Esophagus muscularis mucosa (tissue), 4 donors: ENCODE measurements around the gene LHX4. TPM values are rescaled to one million over a fixed set of nuclear protein-coding genes. Genes with fewer than 3 reads are reported as not detected.

Experiments used
- DNase-seq: peaks from one replicate; pipeline ENCODE4 v3.0.0-alpha.2; 2017; ENCODE audit errors: extremely low spot score
- H3K27ac ChIP-seq, 4 donors: fragments of 200-600 bp; sonication (generic); replicated peaks in 1 of 4; 1 replicate in 3 of 4; 2 replicates in 1 of 4; pipeline ENCODE4 v1.5.1; 2016 to 2019; ENCODE audit warnings: mild to moderate bottlenecking in 1 of 4
- H3K27me3 ChIP-seq, 4 donors: fragments of 200-600 bp; sonication (generic); one replicate each; pipeline versions ENCODE4 v1.5.1 to v1.6.0; 2016 to 2019
- H3K36me3 ChIP-seq, 4 donors: fragments of 200-600 bp; sonication (generic); one replicate each; pipeline ENCODE4 v1.5.1; 2016 to 2019
- H3K4me1 ChIP-seq, 4 donors: fragments of 200-600 bp; sonication (generic); one replicate each; pipeline ENCODE4 v1.5.1; 2016 to 2019
- H3K4me3 ChIP-seq, 4 donors: fragments of 200-600 bp; sonication (generic); 1 replicate in 2 of 4; 2 replicates in 2 of 4; pipeline ENCODE4 v1.5.1; 2016 to 2019; ENCODE audit warnings: mild to moderate bottlenecking in 4 of 4, moderate library complexity in 1 of 4
- H3K9me3 ChIP-seq, 4 donors: fragments of 200-600 bp; sonication (generic); 1 replicate in 3 of 4; 2 replicates in 1 of 4; pipeline ENCODE4 v1.5.1; 2016 to 2019
- CTCF ChIP-seq, 3 experiments: fragments of 200-600 bp in 2 of 3; fragments of 450-650 bp in 1 of 3; sonication (generic) in 2 of 3; IDR thresholded peaks; one replicate each; pipeline ENCODE4 v1.5.1; 2017 to 2019; ENCODE audit warnings: antibody characterized with exemption in 3 of 3, mild to moderate bottlenecking in 2 of 3, moderate library complexity in 1 of 3
- EP300 ChIP-seq: sonication (generic); formaldehyde crosslinking; IDR thresholded peaks from one replicate; pipeline ENCODE4 v1.6.1; 2017; ENCODE audit warnings: antibody characterized with exemption
- POLR2A ChIP-seq: fragments of 450-650 bp; IDR thresholded peaks from one replicate; pipeline ENCODE4 v1.6.1; 2017; ENCODE audit warnings: antibody characterized with exemption, moderate library complexity, mild to moderate bottlenecking, low read depth
- POLR2AphosphoS5 ChIP-seq, 2 donors: sonication (generic); formaldehyde crosslinking; IDR thresholded peaks; one replicate each; pipeline ENCODE4 v1.6.1; 2017; ENCODE audit warnings: antibody characterized with exemption in 2 of 2
- WGBS: methylation state at CpG from one replicate; pipeline ENCODE4 v1.1.5; 2018; 5-methylcytosine and 5-hydroxymethylcytosine counted together
- intact Hi-C: fragments of 100-400 bp; cut with DNase I; formaldehyde crosslinking; loops from one replicate; pipeline ENCODE4 v1.15.1; 2023
- total RNA-seq, 4 donors: library from RNA; depleted of rRNA; stranded (reverse); fragments of >200 nt; gene quantifications; one replicate each; pipeline versions ENCODE4 v1.1.0 to v1.2.1, GENCODE V29; 2016

Gene LHX4
- total RNA-seq, 4 donors from 2014 or later = not detected

GRCh38 chr1:180227861-180228647, 2.0 kb upstream of the LHX4 start:
- Histone ChIP-seq H3K27ac (no peak overlapping the region), H3K27me3 (peaks cover 10 to 97% (median 66%) of the 10 kb centered on the region in 4 donors), H3K4me3 (no peak overlapping the region), H3K9me3 (no peaks in the 10 kb centered on the region), H3K4me1 (peaks cover 33 to 52% (median 41%) of the 10 kb centered on the region in 4 donors), H3K36me3 (no peaks in the 10 kb centered on the region)
- TF ChIP-seq POLR2AphosphoS5 (IDR thresholded peaks at IDR 0.05) = no peak
- no peak for TF ChIP-seq CTCF (IDR thresholded peaks at IDR 0.05)
- no peak for TF ChIP-seq EP300
- TF ChIP-seq POLR2A = no peak
- DNase-seq = no peak
- intact Hi-C loops = no loop called here
- 26% methylated on average over 17 of the region's 17 CpGs for WGBS

GRCh38 chr1:180228648-180229482, 1.2 kb upstream of the LHX4 start:
- peaks cover 10 to 100% (median 74%) of the 10 kb centered on the region in 4 donors for H3K27me3 ChIP-seq
- H3K9me3 ChIP-seq = no peaks in the 10 kb centered on the region
- 8% methylated on average over 39 of the region's 57 CpGs for WGBS
- no peak for DNase-seq
- TF ChIP-seq POLR2A (no peak), EP300 (no peak), CTCF (IDR thresholded peaks at IDR 0.05) (no peak), POLR2AphosphoS5 (IDR thresholded peaks at IDR 0.05) (no peak)
- peak overlapping the region; percentile 58 to 72 (median 62) for H3K4me3 ChIP-seq
- intact Hi-C loops = no loop called here
- H3K36me3 ChIP-seq = no peaks in the 10 kb centered on the region
- peaks cover 41 to 52% (median 47%) of the 10 kb centered on the region in 4 donors for H3K4me1 ChIP-seq
- H3K27ac ChIP-seq = no peak overlapping the region

GRCh38 chr1:180230416-180230790, 339 bp downstream of the LHX4 start:
- intact Hi-C loops = no loop called here
- H3K4me1 ChIP-seq = peaks cover 53 to 66% (median 62%) of the 10 kb centered on the region in 4 donors

More at GRCh38 chr1:180230416-180230790, 339 bp downstream of the LHX4 start:
- Histone ChIP-seq H3K9me3 (no peaks in the 10 kb centered on the region), H3K27ac (no peak overlapping the region), H3K4me3 (peak overlapping the region; percentile 58 to 72 (median 62)), H3K27me3 (peaks cover 10 to 100% (median 81%) of the 10 kb centered on the region in 4 donors), H3K36me3 (no peaks in the 10 kb centered on the region)
- WGBS = 0% methylated on average over 20 of the region's 28 CpGs
- no peak for DNase-seq
- TF ChIP-seq CTCF (IDR thresholded peaks at IDR 0.05) (no peak), POLR2AphosphoS5 (IDR thresholded peaks at IDR 0.05) (no peak), POLR2A (no peak), EP300 (no peak)
